CD14-positive monocyte (primary cell): ENCODE data around the gene DTX1. TPM values are rescaled to one million over a fixed set of nuclear protein-coding genes. Genes with fewer than 3 reads are reported as not detected.
A peak's percentile ranks its signal among the peaks of the same experiment; 100 is the strongest.

ENCODE experiments used
- DNase-seq, 3 donors: peaks; one replicate each; pipeline ENCODE4 v3.0.0-alpha.2; 2011 to 2022
- H2AFZ ChIP-seq: 2 replicates; pipeline ENCODE4 v1.6.0; 2012; ENCODE audit warnings: mild to moderate bottlenecking, low read depth, low read length, inconsistent platforms; ENCODE audit not compliant: insufficient read depth, poor library complexity, severe bottlenecking
- H3K27ac ChIP-seq, 2 donors: 1 replicate in 1 of 2; 2 replicates in 1 of 2; pipeline ENCODE4 v1.5.1; 2012 to 2013; ENCODE audit warnings: low read length in 2 of 2, control low read depth in 1 of 2, inconsistent platforms in 1 of 2, low read depth in 1 of 2, mild to moderate bottlenecking in 1 of 2
- H3K27me3 ChIP-seq, 2 donors: one replicate each; pipeline versions ENCODE4 v1.6.0 to v1.6.1; 2011 to 2013; ENCODE audit warnings: low read length in 2 of 2; ENCODE audit not compliant: control insufficient read depth in 2 of 2, insufficient read depth in 2 of 2
- H3K36me3 ChIP-seq, 2 donors: replicated peaks in 1 of 2; 1 replicate in 1 of 2; 2 replicates in 1 of 2; pipeline versions ENCODE4 v1.5.1 to v1.6.1; 2012 to 2013; ENCODE audit warnings: low read length in 2 of 2, control low read depth in 1 of 2, inconsistent platforms in 1 of 2, mild to moderate bottlenecking in 1 of 2; ENCODE audit not compliant: insufficient read depth in 2 of 2, control insufficient read depth in 1 of 2
- H3K4me1 ChIP-seq, 2 donors: 1 replicate in 1 of 2; 2 replicates in 1 of 2; pipeline versions ENCODE4 v1.5.1 to v1.6.1; 2012 to 2013; ENCODE audit warnings: low read length in 2 of 2, control low read depth in 1 of 2, inconsistent platforms in 1 of 2, mild to moderate bottlenecking in 1 of 2, moderate library complexity in 1 of 2; ENCODE audit not compliant: insufficient read depth in 2 of 2, control insufficient read depth in 1 of 2
- H3K4me2 ChIP-seq: replicated peaks from 2 replicates; pipeline ENCODE3; 2012; ENCODE audit warnings: low read length, moderate library complexity, mild to moderate bottlenecking; ENCODE audit not compliant: poor library complexity, severe bottlenecking; ENCODE audit errors: extremely low read depth
- H3K4me3 ChIP-seq, 3 experiments: fragments of 200-600 bp in 1 of 3; sonication (generic) in 1 of 3; replicated peaks in 1 of 3; 1 replicate in 2 of 3; 2 replicates in 1 of 3; pipeline ENCODE4 v1.5.1; 2011 to 2013; ENCODE audit warnings: low read length in 3 of 3, mild to moderate bottlenecking in 3 of 3, control low read depth in 2 of 3, low read depth in 2 of 3, inconsistent platforms in 1 of 3, moderate library complexity in 1 of 3
- H3K79me2 ChIP-seq: 2 replicates; pipeline ENCODE4 v1.6.0; 2012; ENCODE audit warnings: mild to moderate bottlenecking, control low read depth, inconsistent platforms, low read length, moderate library complexity; ENCODE audit not compliant: insufficient read depth
- H3K9ac ChIP-seq: 2 replicates; pipeline ENCODE4 v1.6.0; 2017; ENCODE audit warnings: low read length, mild to moderate bottlenecking; ENCODE audit not compliant: insufficient read depth, poor library complexity, severe bottlenecking
- H3K9me3 ChIP-seq, 2 donors: replicated peaks in 1 of 2; 1 replicate in 1 of 2; 2 replicates in 1 of 2; pipeline versions ENCODE4 v1.5.1 to v1.6.1; 2012 to 2013; ENCODE audit warnings: low read length in 2 of 2, control low read depth in 1 of 2; ENCODE audit not compliant: control insufficient read depth in 1 of 2, insufficient read depth in 1 of 2
- H4K20me1 ChIP-seq: 2 replicates; pipeline ENCODE4 v1.6.0; 2012; ENCODE audit warnings: mild to moderate bottlenecking, low read length, control low read depth, moderate library complexity; ENCODE audit not compliant: insufficient read depth
- H3K27ac Mint-ChIP-seq, 7 donors: one replicate each; pipeline ENCODE4 v1.8.0; 2020; ENCODE audit warnings: mild to moderate bottlenecking in 7 of 7, mixed read lengths in 7 of 7, moderate library complexity in 6 of 7, inconsistent platforms in 2 of 7
- H3K27me3 Mint-ChIP-seq, 3 donors: one replicate each; pipeline ENCODE4 v1.8.0; 2021 to 2022; ENCODE audit warnings: low read depth in 3 of 3, mild to moderate bottlenecking in 3 of 3, mixed read lengths in 3 of 3, moderate library complexity in 3 of 3, inconsistent platforms in 1 of 3
- H3K36me3 Mint-ChIP-seq, 2 donors: one replicate each; pipeline ENCODE4 v1.8.0; 2020; ENCODE audit warnings: mixed read lengths in 2 of 2, inconsistent platforms in 1 of 2, mild to moderate bottlenecking in 1 of 2
- H3K4me1 Mint-ChIP-seq: one replicate; pipeline ENCODE4 v1.8.0; 2020; ENCODE audit warnings: mild to moderate bottlenecking, mixed read lengths
- H3K4me3 Mint-ChIP-seq, 2 donors: one replicate each; pipeline ENCODE4 v1.8.0; 2020; ENCODE audit warnings: mild to moderate bottlenecking in 2 of 2, mixed read lengths in 2 of 2, moderate library complexity in 1 of 2
- H3K9me3 Mint-ChIP-seq, 7 donors: one replicate each; pipeline ENCODE4 v1.8.0; 2020 to 2022; ENCODE audit warnings: mixed read lengths in 7 of 7, mild to moderate bottlenecking in 6 of 7, moderate library complexity in 6 of 7, inconsistent platforms in 2 of 7
- CTCF ChIP-seq: fragments of 200-600 bp; IDR thresholded peaks from one replicate; pipeline ENCODE4 v1.8.0; 2022; ENCODE audit warnings: antibody characterized with exemption, mild to moderate bottlenecking
- WGBS: methylation state at CpG from one replicate; pipeline ENCODE4 v1.1.5; 2013; ENCODE audit warnings: missing lambda C conversion rate; ENCODE audit not compliant: insufficient coverage; 5-methylcytosine and 5-hydroxymethylcytosine counted together
- intact Hi-C, 2 donors: fragments of 100-400 bp; cut with micrococcal nuclease; formaldehyde crosslinking; loops; one replicate each; pipeline versions ENCODE4 v1.15.0 to v1.15.1; 2023
- polyA plus RNA-seq, 3 donors: library from polyadenylated mRNA; depleted of rRNA in 1 of 3; unstranded in 2 of 3; stranded (reverse) in 1 of 3; fragments of 300-500 nt in 2 of 3; fragments of >200 nt in 1 of 3; fragmentation: Illumina TruSeq in 2 of 3; gene quantifications; 1 replicate in 2 of 3; 2 replicates in 1 of 3; pipeline ENCODE4 v1.2.3, GENCODE V29; 2012 to 2021

DTX1 gene
- polyA plus RNA-seq, 3 donors = 0.04 TPM; not detected in 1

- Histone ChIP-seq H3K27me3 (no peaks in the 10 kb centered on the region), H3K4me3 (peak overlapping the region in 1 of 3 experiments; percentile 39), H3K36me3 (no peaks in the 10 kb centered on the region), H3K27ac (peak overlapping the region; percentile 97 to 99), H3K9me3 (no peaks in the 10 kb centered on the region), H2AFZ (peak overlapping the region; percentile 74), H3K4me2 (peak overlapping the region; percentile 50), H3K9ac (peak overlapping the region; percentile 85), H3K4me1 (peaks cover 32 to 40% of the 10 kb centered on the region in 2 donors), H3K79me2 (no peaks in the 10 kb centered on the region), H4K20me1 (no peaks in the 10 kb centered on the region)
- intact Hi-C loops = no loop called here
- DNase-seq = peak; percentile 90 to 95 (median 94)
- peaks cover 0 to 6% (median 0%) of the 10 kb centered on the region in 7 donors for H3K9me3 Mint-ChIP-seq
- H3K27ac Mint-ChIP-seq = peak overlapping the region; percentile 96 to 99 (median 98)
- H3K4me3 Mint-ChIP-seq = peak overlapping the region; percentile 45 to 85
- 0% methylated on average over 8 of the region's 17 CpGs for WGBS
- H3K4me1 Mint-ChIP-seq = peaks cover 34% of the 10 kb centered on the region
- no peak for TF ChIP-seq CTCF
- H3K27me3 Mint-ChIP-seq = peaks cover 3 to 6% (median 4%) of the 10 kb centered on the region in 3 donors
- no peaks in the 10 kb centered on the region for H3K36me3 Mint-ChIP-seq
Measured at GRCh38 chr12:113142173-113142885, 85.8 kb downstream of the DTX1 start.

- Histone ChIP-seq H3K9ac (peak overlapping the region; percentile 85), H3K79me2 (no peaks in the 10 kb centered on the region), H3K4me3 (peak overlapping the region in 1 of 3 experiments; percentile 39), H4K20me1 (no peaks in the 10 kb centered on the region), H3K9me3 (no peaks in the 10 kb centered on the region), H3K4me2 (peak overlapping the region; percentile 50), H3K27me3 (no peaks in the 10 kb centered on the region), H2AFZ (peak overlapping the region; percentile 74), H3K4me1 (peaks cover 32 to 40% of the 10 kb centered on the region in 2 donors), H3K27ac (peak overlapping the region; percentile 97 to 99), H3K36me3 (no peaks in the 10 kb centered on the region)
- no peak for DNase-seq
- peak overlapping the region; percentile 96 to 99 (median 98) for H3K27ac Mint-ChIP-seq
- intact Hi-C loops = no loop called here
- peaks cover 0 to 7% (median 0%) of the 10 kb centered on the region in 7 donors for H3K9me3 Mint-ChIP-seq
- H3K27me3 Mint-ChIP-seq = peaks cover 3 to 5% (median 4%) of the 10 kb centered on the region in 3 donors
- no peak for TF ChIP-seq CTCF
- H3K4me1 Mint-ChIP-seq = peaks cover 34% of the 10 kb centered on the region
- H3K36me3 Mint-ChIP-seq = no peaks in the 10 kb centered on the region
- peak overlapping the region; percentile 49 to 85 for H3K4me3 Mint-ChIP-seq
- no CpG with 5 or more reads among the region's 5 CpGs for WGBS
Measured at GRCh38 chr12:113142886-113143332, 86.4 kb downstream of the DTX1 start.
